Measurements from ENCODE around the gene HCFC1R1. TPM values are rescaled to one million over a fixed set of nuclear protein-coding genes. Genes with fewer than 3 reads are reported as not detected.

HCFC1R1 gene
- total RNA-seq, 6 experiments from 2014 or later, result 54.6 to 90.3 (median 83.2) TPM

GRCh38 chr16:2977440-2977839 lies 46.3 kb downstream of the HCFC1R1 start:
- Mint-ChIP-seq H3K4me1 (ENCODE audit: low read depth) (peaks cover 18% of the 10 kb centered on the region), H3K27ac (no peak overlapping the region), H3K9me3 (no peaks in the 10 kb centered on the region), H3K4me3 (no peak overlapping the region), H3K27me3 (ENCODE audit: insufficient read depth) (peaks cover 4% of the 10 kb centered on the region; the same call in 1 of the 2 replicates), H3K36me3 (ENCODE audit: low read depth) (no peaks in the 10 kb centered on the region)
- TF ChIP-seq, protein P1, sequence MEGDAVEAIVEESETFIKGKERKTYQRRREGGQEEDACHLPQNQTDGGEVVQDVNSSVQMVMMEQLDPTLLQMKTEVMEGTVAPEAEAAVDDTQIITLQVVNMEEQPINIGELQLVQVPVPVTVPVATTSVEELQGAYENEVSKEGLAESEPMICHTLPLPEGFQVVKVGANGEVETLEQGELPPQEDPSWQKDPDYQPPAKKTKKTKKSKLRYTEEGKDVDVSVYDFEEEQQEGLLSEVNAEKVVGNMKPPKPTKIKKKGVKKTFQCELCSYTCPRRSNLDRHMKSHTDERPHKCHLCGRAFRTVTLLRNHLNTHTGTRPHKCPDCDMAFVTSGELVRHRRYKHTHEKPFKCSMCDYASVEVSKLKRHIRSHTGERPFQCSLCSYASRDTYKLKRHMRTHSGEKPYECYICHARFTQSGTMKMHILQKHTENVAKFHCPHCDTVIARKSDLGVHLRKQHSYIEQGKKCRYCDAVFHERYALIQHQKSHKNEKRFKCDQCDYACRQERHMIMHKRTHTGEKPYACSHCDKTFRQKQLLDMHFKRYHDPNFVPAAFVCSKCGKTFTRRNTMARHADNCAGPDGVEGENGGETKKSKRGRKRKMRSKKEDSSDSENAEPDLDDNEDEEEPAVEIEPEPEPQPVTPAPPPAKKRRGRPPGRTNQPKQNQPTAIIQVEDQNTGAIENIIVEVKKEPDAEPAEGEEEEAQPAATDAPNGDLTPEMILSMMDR (IDR thresholded peaks at IDR 0.05), result no peak
- DNase-seq, result no peak

DNA sequence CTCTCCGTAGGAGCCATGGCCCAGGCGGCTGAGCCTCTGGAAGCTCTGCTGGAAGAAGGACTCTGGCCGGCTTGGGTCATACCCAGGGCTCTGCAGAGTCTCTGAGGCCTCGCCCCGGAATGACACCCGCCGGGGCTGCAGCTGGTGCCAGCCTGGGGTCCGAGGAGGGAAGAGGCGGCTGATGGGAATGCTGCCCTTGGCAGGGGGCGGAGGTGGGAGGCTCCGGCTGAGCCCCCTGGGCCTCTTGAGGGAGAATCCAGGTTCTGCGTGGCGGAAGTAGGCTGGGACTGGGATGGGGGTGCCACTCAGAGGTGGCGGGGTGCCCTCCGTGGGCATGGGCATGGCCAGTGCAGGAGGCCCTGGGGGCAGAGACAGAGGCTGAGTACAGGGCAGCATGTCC lies 47.1 kb downstream of the HCFC1R1 start:
- H3K4me1 Mint-ChIP-seq (ENCODE audit: low read depth), result peaks cover 10% of the 10 kb centered on the region
- peaks cover 4% of the 10 kb centered on the region for H3K27me3 Mint-ChIP-seq (ENCODE audit: insufficient read depth)
- no peak overlapping the region for H3K27ac Mint-ChIP-seq
- no peak for DNase-seq
- H3K36me3 Mint-ChIP-seq (ENCODE audit: low read depth), result no peaks in the 10 kb centered on the region
- no peaks in the 10 kb centered on the region for H3K9me3 Mint-ChIP-seq
- TF ChIP-seq, protein P1 (IDR thresholded peaks at IDR 0.05), result no peak
- H3K4me3 Mint-ChIP-seq, result no peak overlapping the region

GRCh38 chr16:2976201-2976600 lies 47.5 kb downstream of the HCFC1R1 start:
- Mint-ChIP-seq H3K4me3 (no peak overlapping the region), H3K27me3 (ENCODE audit: insufficient read depth) (peaks cover 4% of the 10 kb centered on the region), H3K9me3 (no peaks in the 10 kb centered on the region), H3K4me1 (ENCODE audit: low read depth) (peaks cover 6% of the 10 kb centered on the region; the same call in 1 of the 2 replicates), H3K27ac (no peak overlapping the region), H3K36me3 (ENCODE audit: low read depth) (no peaks in the 10 kb centered on the region)
- DNase-seq, result no peak
- TF ChIP-seq, protein P1 (IDR thresholded peaks at IDR 0.05), result no peak

DNA sequence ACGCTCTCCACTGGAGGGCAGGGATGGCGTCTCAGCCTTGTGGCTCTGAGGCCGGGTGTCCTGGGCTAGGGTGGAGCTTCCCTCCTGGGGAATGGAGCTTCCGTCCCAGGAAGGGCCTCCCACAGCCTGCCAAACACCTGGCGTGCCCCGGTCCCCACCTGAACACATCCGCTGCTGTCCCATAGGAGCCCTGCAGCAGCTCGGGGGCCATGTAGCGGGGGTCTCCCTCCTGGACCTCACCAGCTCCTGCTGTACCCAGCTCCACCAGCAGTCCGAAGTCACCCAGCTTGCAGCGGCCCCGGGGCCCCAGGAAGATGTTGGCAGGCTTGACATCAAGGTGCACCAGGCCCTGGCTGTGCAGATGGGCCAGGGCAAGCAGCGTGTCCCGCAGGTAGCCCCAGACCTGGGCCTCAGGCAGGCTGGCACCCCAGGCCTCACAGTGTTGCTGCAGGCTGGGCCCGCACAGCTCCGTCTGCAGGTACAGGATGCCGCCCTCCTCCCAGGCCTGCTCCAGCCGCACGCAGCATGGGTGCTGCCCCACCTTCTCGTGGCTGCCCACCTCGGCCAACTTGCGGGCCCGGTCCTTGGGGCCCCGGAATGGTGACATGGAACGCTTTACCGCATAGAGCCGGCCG lies 48.5 kb downstream of the HCFC1R1 start:
- Mint-ChIP-seq H3K36me3 (ENCODE audit: low read depth) (no peaks in the 10 kb centered on the region), H3K27ac (no peak overlapping the region), H3K4me1 (ENCODE audit: low read depth) (peaks cover 8% of the 10 kb centered on the region; the same call in 1 of the 2 replicates), H3K27me3 (ENCODE audit: insufficient read depth) (peaks cover 5% of the 10 kb centered on the region), H3K4me3 (no peak overlapping the region), H3K9me3 (no peaks in the 10 kb centered on the region)
- DNase-seq, result no peak
- TF ChIP-seq, protein P1 (IDR thresholded peaks at IDR 0.05), result no peak

GRCh38 chr16:2974319-2975056 lies 49.3 kb downstream of the HCFC1R1 start:
- Mint-ChIP-seq H3K4me3 (no peak overlapping the region), H3K27ac (no peak overlapping the region), H3K36me3 (ENCODE audit: low read depth) (no peaks in the 10 kb centered on the region), H3K27me3 (ENCODE audit: insufficient read depth) (peaks cover 3% of the 10 kb centered on the region), H3K4me1 (ENCODE audit: low read depth) (peaks cover 8% of the 10 kb centered on the region; the same call in 1 of the 2 replicates), H3K9me3 (no peaks in the 10 kb centered on the region)
- TF ChIP-seq, protein P1 (IDR thresholded peaks at IDR 0.05), result no peak
- DNase-seq, result no peak
